Activated CD8-positive, alpha-beta T cell treated with anti-CD3 and anti-CD28 coated beads, Interleukin-2, amount 10 ng/mL, durations not matched to agents 7 days and 5 days (primary cell): ENCODE results near the gene MACROD2. TPM values are rescaled to one million over a fixed set of nuclear protein-coding genes. Genes with fewer than 3 reads are reported as not detected.

Experiments
- ATAC-seq: fragments of 150-1000 bp; cut with Tn5 transposase; one replicate; pipeline ENCODE4 v1.10.0; 2021; ENCODE audit warnings: moderate library complexity
- CTCF ChIA-PET: fragments of 350-600 bp; sonication (Branson Sonifier 250); formaldehyde crosslinking; loops from one replicate; lab custom pipeline; 2021; ENCODE audit warnings: antibody characterized with exemption; lab: Charles Lee
- POLR2A ChIA-PET: fragments of 350-600 bp; sonication (Branson Sonifier 250); formaldehyde crosslinking; loops from one replicate; lab custom pipeline; 2021; ENCODE audit warnings: antibody characterized with exemption; lab: Charles Lee
- DNase-seq: peaks from one replicate; pipeline ENCODE4 v3.0.0-alpha.2; 2020
- H3K27ac Mint-ChIP-seq: one replicate; pipeline ENCODE4 v1.8.0; 2021; ENCODE audit warnings: mild to moderate bottlenecking, mixed read lengths
- H3K27me3 Mint-ChIP-seq: one replicate; pipeline ENCODE4 v1.8.0; 2021; ENCODE audit warnings: low read depth, mixed read lengths
- H3K36me3 Mint-ChIP-seq: one replicate; pipeline ENCODE4 v1.8.0; 2021; ENCODE audit warnings: low read depth, mixed read lengths
- H3K4me1 Mint-ChIP-seq: one replicate; pipeline ENCODE4 v1.8.0; 2021; ENCODE audit warnings: low read depth, mixed read lengths
- H3K4me3 Mint-ChIP-seq: one replicate; pipeline ENCODE4 v1.8.0; 2021; ENCODE audit warnings: mild to moderate bottlenecking, mixed read lengths
- H3K9me3 Mint-ChIP-seq: one replicate; pipeline ENCODE4 v1.8.0; 2022; ENCODE audit warnings: mixed read lengths; ENCODE audit not compliant: insufficient read depth
- total RNA-seq, 2 experiments: library from RNA; stranded (reverse); gene quantifications; one replicate each; pipeline ENCODE4 v1.2.3, GENCODE V29; 2021

The MACROD2 gene
- total RNA-seq, 2 experiments from 2014 or later = 0.08 TPM; not detected in 1

GRCh38 chr20:14631011-14631410 lies 635.7 kb downstream of the MACROD2 start:
- H3K27me3 Mint-ChIP-seq = no peaks in the 10 kb centered on the region
- CTCF ChIA-PET = no interaction called here
- POLR2A ChIA-PET = no interaction called here
- ATAC-seq = no peak
- no peak overlapping the region for H3K27ac Mint-ChIP-seq
- no peak overlapping the region for H3K4me3 Mint-ChIP-seq
- H3K9me3 Mint-ChIP-seq = no peaks in the 10 kb centered on the region
- H3K36me3 Mint-ChIP-seq = no peaks in the 10 kb centered on the region
- no peaks in the 10 kb centered on the region for H3K4me1 Mint-ChIP-seq
- DNase-seq = no peak

GRCh38 chr20:14632906-14633305 lies 637.6 kb downstream of the MACROD2 start:
- Mint-ChIP-seq H3K4me3 (no peak overlapping the region), H3K36me3 (no peaks in the 10 kb centered on the region), H3K27me3 (no peaks in the 10 kb centered on the region), H3K27ac (no peak overlapping the region), H3K4me1 (no peaks in the 10 kb centered on the region), H3K9me3 (no peaks in the 10 kb centered on the region)
- POLR2A ChIA-PET = no interaction called here
- no peak for ATAC-seq
- no peak for DNase-seq
- CTCF ChIA-PET = no interaction called here

GRCh38 chr20:14633507-14633906 lies 638.2 kb downstream of the MACROD2 start:
- DNase-seq (no peak), ATAC-seq (no peak)
- no peaks in the 10 kb centered on the region for H3K9me3 Mint-ChIP-seq
- CTCF ChIA-PET = no interaction called here
- H3K4me1 Mint-ChIP-seq = no peaks in the 10 kb centered on the region
- no peak overlapping the region for H3K27ac Mint-ChIP-seq
- no peaks in the 10 kb centered on the region for H3K27me3 Mint-ChIP-seq
- H3K4me3 Mint-ChIP-seq = no peak overlapping the region
- no peaks in the 10 kb centered on the region for H3K36me3 Mint-ChIP-seq
- POLR2A ChIA-PET = no interaction called here

GRCh38 chr20:14634665-14635064 lies 639.3 kb downstream of the MACROD2 start:
- no peak for DNase-seq
- Mint-ChIP-seq H3K27me3 (no peaks in the 10 kb centered on the region), H3K36me3 (no peaks in the 10 kb centered on the region), H3K4me3 (no peak overlapping the region), H3K27ac (no peak overlapping the region), H3K4me1 (no peaks in the 10 kb centered on the region), H3K9me3 (no peaks in the 10 kb centered on the region)
- CTCF ChIA-PET = no interaction called here
- POLR2A ChIA-PET = no interaction called here
- ATAC-seq = no peak

- H3K4me1 Mint-ChIP-seq = no peaks in the 10 kb centered on the region
- ChIA-PET POLR2A (no interaction called here), CTCF (no interaction called here)
- ATAC-seq (no peak), DNase-seq (no peak)
- no peak overlapping the region for H3K27ac Mint-ChIP-seq
- no peaks in the 10 kb centered on the region for H3K9me3 Mint-ChIP-seq
- H3K27me3 Mint-ChIP-seq = no peaks in the 10 kb centered on the region
- H3K4me3 Mint-ChIP-seq = no peak overlapping the region
- no peaks in the 10 kb centered on the region for H3K36me3 Mint-ChIP-seq
Measured at GRCh38 chr20:14637441-14637840, 642.1 kb downstream of the MACROD2 start.

- CTCF ChIA-PET = no interaction called here
- Mint-ChIP-seq H3K9me3 (no peaks in the 10 kb centered on the region), H3K27ac (no peak overlapping the region), H3K36me3 (no peaks in the 10 kb centered on the region), H3K27me3 (no peaks in the 10 kb centered on the region), H3K4me3 (no peak overlapping the region), H3K4me1 (no peaks in the 10 kb centered on the region)
- no peak for DNase-seq
- POLR2A ChIA-PET = no interaction called here
- no peak for ATAC-seq
Measured at GRCh38 chr20:14643146-14643545, 647.8 kb downstream of the MACROD2 start.

- H3K4me3 Mint-ChIP-seq = no peak overlapping the region
- no peaks in the 10 kb centered on the region for H3K27me3 Mint-ChIP-seq
- ATAC-seq (no peak), DNase-seq (no peak)
- H3K36me3 Mint-ChIP-seq = no peaks in the 10 kb centered on the region
- no peak overlapping the region for H3K27ac Mint-ChIP-seq
- ChIA-PET CTCF (no interaction called here), POLR2A (no interaction called here)
- no peaks in the 10 kb centered on the region for H3K9me3 Mint-ChIP-seq
- H3K4me1 Mint-ChIP-seq = no peaks in the 10 kb centered on the region
Measured at GRCh38 chr20:14643556-14643955, 648.2 kb downstream of the MACROD2 start.

- POLR2A ChIA-PET = no interaction called here
- H3K9me3 Mint-ChIP-seq = no peaks in the 10 kb centered on the region
- no peak overlapping the region for H3K4me3 Mint-ChIP-seq
- no peak overlapping the region for H3K27ac Mint-ChIP-seq
- H3K27me3 Mint-ChIP-seq = no peaks in the 10 kb centered on the region
- DNase-seq (no peak), ATAC-seq (no peak)
- CTCF ChIA-PET = no interaction called here
- H3K36me3 Mint-ChIP-seq = no peaks in the 10 kb centered on the region
- no peaks in the 10 kb centered on the region for H3K4me1 Mint-ChIP-seq
Measured at GRCh38 chr20:14644306-14645097, 649.2 kb downstream of the MACROD2 start.

- ATAC-seq = no peak
- DNase-seq = no peak
- Mint-ChIP-seq H3K9me3 (no peaks in the 10 kb centered on the region), H3K27ac (no peak overlapping the region), H3K27me3 (no peaks in the 10 kb centered on the region), H3K4me3 (no peak overlapping the region), H3K36me3 (no peaks in the 10 kb centered on the region), H3K4me1 (no peaks in the 10 kb centered on the region)
- ChIA-PET POLR2A (no interaction called here), CTCF (no interaction called here)
Measured at GRCh38 chr20:14647016-14647415, 651.7 kb downstream of the MACROD2 start.

- H3K4me1 Mint-ChIP-seq = no peaks in the 10 kb centered on the region
- H3K4me3 Mint-ChIP-seq = no peak overlapping the region
- no peaks in the 10 kb centered on the region for H3K9me3 Mint-ChIP-seq
- ChIA-PET POLR2A (no interaction called here), CTCF (no interaction called here)
- ATAC-seq (no peak), DNase-seq (no peak)
- H3K36me3 Mint-ChIP-seq = no peaks in the 10 kb centered on the region
- H3K27me3 Mint-ChIP-seq = no peaks in the 10 kb centered on the region
- H3K27ac Mint-ChIP-seq = no peak overlapping the region
Measured at GRCh38 chr20:14649662-14650061, 654.3 kb downstream of the MACROD2 start.

GRCh38 chr20:14657266-14658005 lies 662.1 kb downstream of the MACROD2 start:
- Mint-ChIP-seq H3K36me3 (no peaks in the 10 kb centered on the region), H3K4me3 (no peak overlapping the region), H3K4me1 (no peaks in the 10 kb centered on the region), H3K27ac (no peak overlapping the region), H3K27me3 (no peaks in the 10 kb centered on the region), H3K9me3 (peaks cover 6% of the 10 kb centered on the region)
- no peak for ATAC-seq
- CTCF ChIA-PET = no interaction called here
- no peak for DNase-seq
- POLR2A ChIA-PET = no interaction called here

GRCh38 chr20:14664101-14664500 lies 668.8 kb downstream of the MACROD2 start:
- Mint-ChIP-seq H3K4me3 (no peak overlapping the region), H3K9me3 (peaks cover 6% of the 10 kb centered on the region), H3K27ac (no peak overlapping the region), H3K4me1 (no peaks in the 10 kb centered on the region), H3K36me3 (no peaks in the 10 kb centered on the region), H3K27me3 (no peaks in the 10 kb centered on the region)
- POLR2A ChIA-PET = no interaction called here
- CTCF ChIA-PET = no interaction called here
- ATAC-seq (no peak), DNase-seq (no peak)
